Heart right ventricle (tissue), 16 donors: ENCODE data around the gene DNAAF1. TPM values are rescaled to one million over a fixed set of nuclear protein-coding genes. Genes with fewer than 3 reads are reported as not detected.
A peak's percentile ranks its signal among the peaks of the same experiment; 100 is the strongest.

ENCODE experiments used
- ATAC-seq, 8 donors: fragments of 200-7000 bp; cut with Tn5 transposase; one replicate each; pipeline ENCODE4 v1.9.1; 2020; ENCODE audit warnings: mild to moderate bottlenecking in 8 of 8, moderate library complexity in 8 of 8, moderate number of reproducible peaks in 1 of 8
- DNase-seq, 2 donors: peaks; one replicate each; pipeline ENCODE4 v3.0.0-alpha.2; 2020
- H3K27ac ChIP-seq, 10 donors: fragments of 200-600 bp; sonication (generic) in 2 of 10; one replicate each; pipeline versions ENCODE4 v1.5.0 to v1.8.0; 2020 to 2022; ENCODE audit warnings: mild to moderate bottlenecking in 3 of 10
- H3K27me3 ChIP-seq, 7 donors: fragments of 200-600 bp; one replicate each; pipeline ENCODE4 v1.8.0; 2021 to 2022; ENCODE audit warnings: mild to moderate bottlenecking in 2 of 7
- H3K36me3 ChIP-seq, 9 donors: fragments of 200-600 bp; sonication (generic) in 1 of 9; one replicate each; pipeline versions ENCODE4 v1.5.0 to v1.8.0; 2020 to 2022; ENCODE audit warnings: mild to moderate bottlenecking in 2 of 9
- H3K4me1 ChIP-seq, 9 donors: fragments of 200-600 bp; sonication (generic) in 1 of 9; one replicate each; pipeline versions ENCODE4 v1.5.0 to v1.8.0; 2020 to 2022; ENCODE audit warnings: mild to moderate bottlenecking in 4 of 9
- H3K4me3 ChIP-seq, 10 donors: fragments of 200-600 bp; sonication (generic) in 2 of 10; one replicate each; pipeline versions ENCODE4 v1.5.0 to v1.8.0; 2020 to 2022; ENCODE audit warnings: mild to moderate bottlenecking in 7 of 10, moderate library complexity in 2 of 10
- H3K9me3 ChIP-seq, 11 donors: fragments of 200-600 bp in 10 of 11; sonication (generic) in 2 of 11; one replicate each; pipeline versions ENCODE4 v1.5.0 to v1.8.0; 2013 to 2022; ENCODE audit warnings: mild to moderate bottlenecking in 2 of 11, control low read depth in 1 of 11, moderate library complexity in 1 of 11
- CTCF ChIP-seq, 9 donors: fragments of 200-600 bp; sonication (generic) in 2 of 9; IDR thresholded peaks; one replicate each; pipeline versions ENCODE4 v1.5.0 to v1.8.0; 2021 to 2022; ENCODE audit warnings: antibody characterized with exemption in 9 of 9, mild to moderate bottlenecking in 5 of 9, moderate library complexity in 1 of 9
- WGBS, 2 donors: extraction: QIAGEN DNeasy Blood & Tissue Kit; methylation state at CpG; one replicate each; pipeline ENCODE4 v1.1.7; 2013; ENCODE audit warnings: inconsistent platforms in 1 of 2; 5-methylcytosine and 5-hydroxymethylcytosine counted together
- intact Hi-C, 10 donors: fragments of 100-400 bp; cut with DNase I; formaldehyde crosslinking; loops; one replicate each; pipeline versions ENCODE4 v1.11.1 to v1.14.2; 2022
- polyA plus RNA-seq, 2 donors: library from polyadenylated mRNA; stranded (reverse); fragments of 200-250 nt; gene quantifications; one replicate each; pipeline ENCODE4 v1.2.3, GENCODE V29; 2013
- total RNA-seq, 10 donors: library from RNA; stranded (reverse); fragmentation: NEBNext Ultra II Directional in 3 of 10; extraction: Animal tissue kit (Norgen Biotek cat#: 25700) in 3 of 10; gene quantifications; one replicate each; pipeline versions ENCODE4 v1.2.1 to v1.2.4, GENCODE V29; 2021 to 2023
- donor health status: Arrhythmogenic right ventricular cardiomyopathy.
- donor health status: ischemic (EF 13 %, LVEDD 7.1; RV severe dilation, severe dysfunction).
- donor health status: healthy with polysubstance abuse.
- donor health status: DM: no; HTN: yes; CAD: no.
- donor health status: DM: no; HTN: no; CAD: no.
- donor health status: ischemic (EF 25% LVEDD 6.9; RV normal size, moderate dysfunction).
- donor health status: ischemic (EF 25% LVEDD 5.7; RV mildly dilated, moderate dysfunction).
- donor health status: healthy.
- donor health status: DM: yes; HTN: yes; CAD: no.
- donor health status: Ischemic cardiomyopathy.
- donor health status: ischemic (EF 35%, LVEDD 5.7; RV mildly dilated, moderate dysfunction).
- donor health status: nonischemic (EF 11% LVEDD 7.7; RV severe dilation, severe dysfunction).
- donor health status: DM: yes; HTN: yes; CAD: no.
- donor health status: PGD.
- donor health status: ischemic (EF 29% LVEDD 5.4; RV normal size, mild dysfunction).
- donor health status: nonischemic (EF 23%, LVEDD 6.1; RV moderate dilation, normal function).

Gene DNAAF1
- total and polyA plus RNA-seq, 12 donors = 0.23 to 2.6 (median 0.33) TPM; not detected in 7

- no peak for TF ChIP-seq CTCF (IDR thresholded peaks at IDR 0.05)
- peak overlapping the region in 8 of 10 donors; percentile 51 to 81 (median 77) for H3K27ac ChIP-seq
- 66 to 72% methylated on average over 6 of the region's 6 CpGs for WGBS, 2 donors
- H3K4me1 ChIP-seq = peaks cover 0 to 32% (median 9%) of the 10 kb centered on the region in 9 donors
- no peak for ATAC-seq
- no peaks in the 10 kb centered on the region for H3K27me3 ChIP-seq
- no peak for DNase-seq
- no peaks in the 10 kb centered on the region for H3K36me3 ChIP-seq
- no peaks in the 10 kb centered on the region for H3K9me3 ChIP-seq
- intact Hi-C loops = loop anchor here in 1 of 10 donors (10.0 kb wide), 1 partner anchor 65 kb away; no protein-coding TSS in a partner anchor
- H3K4me3 ChIP-seq = no peak overlapping the region
Observed at GRCh38 chr16:84139628-84140258, 5.4 kb upstream of the DNAAF1 start.

GRCh38 chr16:84141143-84141670 is 3.9 kb upstream of the DNAAF1 start:
- H3K27ac ChIP-seq = no peak overlapping the region
- no peaks in the 10 kb centered on the region for H3K9me3 ChIP-seq
- intact Hi-C loops = loop anchor here in 1 of 10 donors (10.0 kb wide), 1 partner anchor 66 kb away; no protein-coding TSS in a partner anchor
- H3K4me3 ChIP-seq = no peak overlapping the region
- H3K4me1 ChIP-seq = peaks cover 2 to 39% (median 15%) of the 10 kb centered on the region in 9 donors
- peak in 2 of 9 donors; percentile 5 to 11 for TF ChIP-seq CTCF (IDR thresholded peaks at IDR 0.05)
- no peaks in the 10 kb centered on the region for H3K36me3 ChIP-seq
- DNase-seq (no peak), ATAC-seq (no peak)
- H3K27me3 ChIP-seq = no peaks in the 10 kb centered on the region
- WGBS, 2 donors = 58 to 63% methylated on average over 13 of the region's 13 CpGs

- Histone ChIP-seq H3K9me3 (no peaks in the 10 kb centered on the region), H3K27ac (no peak overlapping the region), H3K4me1 (peaks cover 0 to 37% (median 15%) of the 10 kb centered on the region in 9 donors), H3K27me3 (peaks cover 0 to 4% (median 0%) of the 10 kb centered on the region in 7 donors), H3K36me3 (no peaks in the 10 kb centered on the region), H3K4me3 (no peak overlapping the region)
- no peak for TF ChIP-seq CTCF (IDR thresholded peaks at IDR 0.05)
- intact Hi-C loops = loop anchor here in 1 of 10 donors (10.0 kb wide), 1 partner anchor 68 kb away; no protein-coding TSS in a partner anchor
- WGBS, 2 donors = 89% methylated on average over 1 of the region's 1 CpG
- DNase-seq = no peak
- ATAC-seq = no peak
Observed at GRCh38 chr16:84143081-84143480, 2.0 kb upstream of the DNAAF1 start.

- Histone ChIP-seq H3K27me3 (peaks cover 0 to 4% (median 0%) of the 10 kb centered on the region in 7 donors), H3K4me1 (peaks cover 0 to 31% (median 15%) of the 10 kb centered on the region in 9 donors), H3K36me3 (no peaks in the 10 kb centered on the region), H3K4me3 (peak overlapping the region in 8 of 10 donors; percentile 71 to 98 (median 90)), H3K27ac (peak overlapping the region in 1 of 10 donors; percentile 83), H3K9me3 (no peaks in the 10 kb centered on the region)
- DNase-seq (no peak), ATAC-seq (no peak)
- 29 to 30% methylated on average over 13 of the region's 13 CpGs for WGBS, 2 donors
- TF ChIP-seq CTCF (IDR thresholded peaks at IDR 0.05) = no peak
- intact Hi-C loops = loop anchor here in 2 of 10 donors (2.0 to 10.0 kb wide), 2 partner anchors 43 to 69 kb away; partner anchors contain the start of gene TAF1C (in 1 of the 2)
Observed at GRCh38 chr16:84143784-84144199, 1.3 kb upstream of the DNAAF1 start.
